ENCODE measurements around the gene AP3S2.
"Not testable (repeated sequence)": the region's sequence is repeated elsewhere in the genome, so short reads cannot be mapped to it uniquely, and the experiment has no call there.

GRCh38 chr15:89869490-89869889 is 24.3 kb downstream of the AP3S2 start:
- TF ChIP-seq, protein P1, sequence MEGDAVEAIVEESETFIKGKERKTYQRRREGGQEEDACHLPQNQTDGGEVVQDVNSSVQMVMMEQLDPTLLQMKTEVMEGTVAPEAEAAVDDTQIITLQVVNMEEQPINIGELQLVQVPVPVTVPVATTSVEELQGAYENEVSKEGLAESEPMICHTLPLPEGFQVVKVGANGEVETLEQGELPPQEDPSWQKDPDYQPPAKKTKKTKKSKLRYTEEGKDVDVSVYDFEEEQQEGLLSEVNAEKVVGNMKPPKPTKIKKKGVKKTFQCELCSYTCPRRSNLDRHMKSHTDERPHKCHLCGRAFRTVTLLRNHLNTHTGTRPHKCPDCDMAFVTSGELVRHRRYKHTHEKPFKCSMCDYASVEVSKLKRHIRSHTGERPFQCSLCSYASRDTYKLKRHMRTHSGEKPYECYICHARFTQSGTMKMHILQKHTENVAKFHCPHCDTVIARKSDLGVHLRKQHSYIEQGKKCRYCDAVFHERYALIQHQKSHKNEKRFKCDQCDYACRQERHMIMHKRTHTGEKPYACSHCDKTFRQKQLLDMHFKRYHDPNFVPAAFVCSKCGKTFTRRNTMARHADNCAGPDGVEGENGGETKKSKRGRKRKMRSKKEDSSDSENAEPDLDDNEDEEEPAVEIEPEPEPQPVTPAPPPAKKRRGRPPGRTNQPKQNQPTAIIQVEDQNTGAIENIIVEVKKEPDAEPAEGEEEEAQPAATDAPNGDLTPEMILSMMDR (IDR thresholded peaks at IDR 0.05 in 8 of 11, conservative IDR thresholded peaks at IDR 0.05 in 3 of 11): not testable (repeated sequence)
- not testable (repeated sequence) for TF ChIP-seq POLR2A, POLR2AphosphoS5 (IDR thresholded peaks at IDR 0.05)

Measured in spleen (tissue), 7 donors.